Measurements from ENCODE around the gene CRYBG2.
A peak's percentile ranks its signal among the peaks of the same experiment; 100 is the strongest.

CRYBG2 gene

GRCh38 chr1:26352338-26352679 lies 1.6 kb downstream of the CRYBG2 start:
- peaks cover 4% of the 10 kb centered on the region for H3K36me3 Mint-ChIP-seq (ENCODE audit: insufficient read depth)
- peaks cover 8% of the 10 kb centered on the region for H3K4me1 Mint-ChIP-seq
- no peaks in the 10 kb centered on the region for H3K9me3 Mint-ChIP-seq
- DNase-seq (ENCODE audit: low spot score in 2 of 2) = no peak
- H3K4me3 Mint-ChIP-seq = no peak overlapping the region
- no peak overlapping the region for H3K27ac Mint-ChIP-seq (ENCODE audit: low read depth)
- ATAC-seq (replicated peaks; ENCODE audit: extremely low read depth, poor library complexity, severe bottlenecking) = no peak
- H3K27me3 Mint-ChIP-seq = no peaks in the 10 kb centered on the region

- Mint-ChIP-seq H3K27ac (ENCODE audit: low read depth) (no peak overlapping the region), H3K9me3 (no peaks in the 10 kb centered on the region), H3K36me3 (ENCODE audit: insufficient read depth) (peaks cover 4% of the 10 kb centered on the region), H3K4me3 (no peak overlapping the region), H3K27me3 (no peaks in the 10 kb centered on the region), H3K4me1 (peaks cover 8% of the 10 kb centered on the region)
- DNase-seq (ENCODE audit: low spot score in 2 of 2) (no peak), ATAC-seq (replicated peaks; ENCODE audit: extremely low read depth, poor library complexity, severe bottlenecking) (no peak)
These were observed 2.2 kb downstream of the CRYBG2 start for GRCh38 chr1:26351590-26352337.

GRCh38 chr1:26350701-26351589 lies 3.0 kb downstream of the CRYBG2 start:
- peaks cover 7% of the 10 kb centered on the region for H3K4me1 Mint-ChIP-seq
- no peak for ATAC-seq (replicated peaks; ENCODE audit: extremely low read depth, poor library complexity, severe bottlenecking)
- no peak overlapping the region for H3K27ac Mint-ChIP-seq (ENCODE audit: low read depth)
- DNase-seq (ENCODE audit: low spot score in 2 of 2) = no peak
- H3K4me3 Mint-ChIP-seq = no peak overlapping the region
- peaks cover 4% of the 10 kb centered on the region for H3K36me3 Mint-ChIP-seq (ENCODE audit: insufficient read depth)
- no peaks in the 10 kb centered on the region for H3K9me3 Mint-ChIP-seq
- H3K27me3 Mint-ChIP-seq = no peaks in the 10 kb centered on the region

GRCh38 chr1:26350343-26350700 lies 3.6 kb downstream of the CRYBG2 start:
- DNase-seq (ENCODE audit: low spot score in 2 of 2) (no peak), ATAC-seq (replicated peaks; ENCODE audit: extremely low read depth, poor library complexity, severe bottlenecking) (no peak)
- no peak overlapping the region for H3K4me3 Mint-ChIP-seq
- H3K9me3 Mint-ChIP-seq = no peaks in the 10 kb centered on the region
- peaks cover 3% of the 10 kb centered on the region for H3K4me1 Mint-ChIP-seq
- H3K36me3 Mint-ChIP-seq (ENCODE audit: insufficient read depth) = peaks cover 4% of the 10 kb centered on the region
- H3K27me3 Mint-ChIP-seq = no peaks in the 10 kb centered on the region
- H3K27ac Mint-ChIP-seq (ENCODE audit: low read depth) = no peak overlapping the region

- DNase-seq (ENCODE audit: low spot score in 2 of 2) (no peak), ATAC-seq (replicated peaks; ENCODE audit: extremely low read depth, poor library complexity, severe bottlenecking) (no peak)
- H3K9me3 Mint-ChIP-seq = no peaks in the 10 kb centered on the region
- peaks cover 4% of the 10 kb centered on the region for H3K36me3 Mint-ChIP-seq (ENCODE audit: insufficient read depth)
- peaks cover 3% of the 10 kb centered on the region for H3K4me1 Mint-ChIP-seq
- no peak overlapping the region for H3K27ac Mint-ChIP-seq (ENCODE audit: low read depth)
- no peak overlapping the region for H3K4me3 Mint-ChIP-seq
- H3K27me3 Mint-ChIP-seq = no peaks in the 10 kb centered on the region
These were observed 4.1 kb downstream of the CRYBG2 start for GRCh38 chr1:26349877-26350244.

GRCh38 chr1:26349188-26349876 lies 4.6 kb downstream of the CRYBG2 start:
- H3K27ac Mint-ChIP-seq (ENCODE audit: low read depth) = no peak overlapping the region
- H3K4me3 Mint-ChIP-seq = no peak overlapping the region
- ATAC-seq (replicated peaks; ENCODE audit: extremely low read depth, poor library complexity, severe bottlenecking) (no peak), DNase-seq (ENCODE audit: low spot score in 2 of 2) (no peak)
- no peaks in the 10 kb centered on the region for H3K9me3 Mint-ChIP-seq
- H3K27me3 Mint-ChIP-seq = no peaks in the 10 kb centered on the region
- H3K4me1 Mint-ChIP-seq = peaks cover 3% of the 10 kb centered on the region
- H3K36me3 Mint-ChIP-seq (ENCODE audit: insufficient read depth) = peaks cover 4% of the 10 kb centered on the region

- H3K4me3 Mint-ChIP-seq = no peak overlapping the region
- no peak overlapping the region for H3K27ac Mint-ChIP-seq (ENCODE audit: low read depth)
- peaks cover 2% of the 10 kb centered on the region for H3K36me3 Mint-ChIP-seq (ENCODE audit: insufficient read depth)
- DNase-seq (ENCODE audit: low spot score in 2 of 2) = no peak
- no peak for ATAC-seq (replicated peaks; ENCODE audit: extremely low read depth, poor library complexity, severe bottlenecking)
- no peaks in the 10 kb centered on the region for H3K27me3 Mint-ChIP-seq
- no peaks in the 10 kb centered on the region for H3K4me1 Mint-ChIP-seq
- H3K9me3 Mint-ChIP-seq = no peaks in the 10 kb centered on the region
These were observed 7.5 kb downstream of the CRYBG2 start for GRCh38 chr1:26346274-26347033.

- DNase-seq (ENCODE audit: low spot score in 2 of 2) = no peak
- Mint-ChIP-seq H3K36me3 (ENCODE audit: insufficient read depth) (no peaks in the 10 kb centered on the region), H3K4me1 (no peaks in the 10 kb centered on the region), H3K4me3 (no peak overlapping the region), H3K27me3 (no peaks in the 10 kb centered on the region), H3K9me3 (no peaks in the 10 kb centered on the region), H3K27ac (ENCODE audit: low read depth) (no peak overlapping the region)
- ATAC-seq (replicated peaks; ENCODE audit: extremely low read depth, poor library complexity, severe bottlenecking) = no peak
These were observed 8.2 kb downstream of the CRYBG2 start for GRCh38 chr1:26345718-26346117.

GRCh38 chr1:26344147-26344920 lies 9.6 kb downstream of the CRYBG2 start:
- ATAC-seq (replicated peaks; ENCODE audit: extremely low read depth, poor library complexity, severe bottlenecking) (no peak), DNase-seq (ENCODE audit: low spot score in 2 of 2) (no peak)
- H3K9me3 Mint-ChIP-seq = no peaks in the 10 kb centered on the region
- no peaks in the 10 kb centered on the region for H3K4me1 Mint-ChIP-seq
- H3K27me3 Mint-ChIP-seq = no peaks in the 10 kb centered on the region
- no peak overlapping the region for H3K27ac Mint-ChIP-seq (ENCODE audit: low read depth)
- no peak overlapping the region for H3K4me3 Mint-ChIP-seq
- H3K36me3 Mint-ChIP-seq (ENCODE audit: insufficient read depth) = no peaks in the 10 kb centered on the region

GRCh38 chr1:26340047-26340481 lies 13.9 kb downstream of the CRYBG2 start:
- Mint-ChIP-seq H3K36me3 (ENCODE audit: insufficient read depth) (no peaks in the 10 kb centered on the region), H3K4me1 (peaks cover 11% of the 10 kb centered on the region), H3K27ac (ENCODE audit: low read depth) (no peak overlapping the region), H3K27me3 (no peaks in the 10 kb centered on the region), H3K9me3 (no peaks in the 10 kb centered on the region), H3K4me3 (no peak overlapping the region)
- DNase-seq (ENCODE audit: low spot score in 2 of 2) = no peak
- ATAC-seq (replicated peaks; ENCODE audit: extremely low read depth, poor library complexity, severe bottlenecking) = no peak

- Mint-ChIP-seq H3K27me3 (no peaks in the 10 kb centered on the region), H3K4me1 (peaks cover 11% of the 10 kb centered on the region), H3K4me3 (no peak overlapping the region), H3K27ac (ENCODE audit: low read depth) (no peak overlapping the region), H3K9me3 (no peaks in the 10 kb centered on the region), H3K36me3 (ENCODE audit: insufficient read depth) (peaks cover 2% of the 10 kb centered on the region)
- ATAC-seq (replicated peaks; ENCODE audit: extremely low read depth, poor library complexity, severe bottlenecking) = no peak
- no peak for DNase-seq (ENCODE audit: low spot score in 2 of 2)
These were observed 15.3 kb downstream of the CRYBG2 start for GRCh38 chr1:26338670-26339069.

GRCh38 chr1:26337625-26338024 lies 16.3 kb downstream of the CRYBG2 start:
- H3K27me3 Mint-ChIP-seq = no peaks in the 10 kb centered on the region
- H3K4me1 Mint-ChIP-seq = peaks cover 11% of the 10 kb centered on the region
- no peaks in the 10 kb centered on the region for H3K9me3 Mint-ChIP-seq
- DNase-seq (ENCODE audit: low spot score in 2 of 2) = no peak
- H3K36me3 Mint-ChIP-seq (ENCODE audit: insufficient read depth) = peaks cover 2% of the 10 kb centered on the region
- no peak for ATAC-seq (replicated peaks; ENCODE audit: extremely low read depth, poor library complexity, severe bottlenecking)
- H3K4me3 Mint-ChIP-seq = peak overlapping the region; percentile 89
- H3K27ac Mint-ChIP-seq (ENCODE audit: low read depth) = no peak overlapping the region

Data from central memory CD8-positive, alpha-beta T cell (primary cell).